GM23338 (cell line): ENCODE data around the gene TREM2. TPM values are rescaled to one million over a fixed set of nuclear protein-coding genes. Genes with fewer than 3 reads are reported as not detected.

Experiments used
- ATAC-seq: fragments of 200-7000 bp; cut with Tn5 transposase; 3 replicates; pipeline ENCODE4 v1.9.1; 2020
- DNase-seq: peaks from one replicate; pipeline ENCODE4 v3.0.0-alpha.2; 2015; ENCODE audit warnings: low spot score
- H2AFZ ChIP-seq: fragments of 200-600 bp; sonication (generic); 2 replicates; pipeline ENCODE4 v1.8.0; 2016; ENCODE audit warnings: antibody characterized with exemption, mild to moderate bottlenecking, moderate library complexity
- H3F3A ChIP-seq: fragments of 200-600 bp; sonication (generic); replicated peaks from 2 replicates; pipeline ENCODE4 v1.8.0; 2017; ENCODE audit warnings: antibody characterized with exemption, mixed run types, low read depth
- H3K27ac ChIP-seq: fragments of 200-600 bp; sonication (generic); 2 replicates; pipeline ENCODE4 v1.6.1; 2016; ENCODE audit warnings: low read depth
- H3K27me3 ChIP-seq: fragments of 200-600 bp; sonication (generic); 2 replicates; pipeline ENCODE4 v1.8.0; 2016; ENCODE audit warnings: mild to moderate bottlenecking, mixed run types, moderate library complexity; ENCODE audit not compliant: insufficient read depth
- H3K36me3 ChIP-seq: fragments of 200-600 bp; sonication (generic); 2 replicates; pipeline ENCODE4 v1.8.0; 2016; ENCODE audit warnings: mild to moderate bottlenecking; ENCODE audit not compliant: insufficient read depth
- H3K4me1 ChIP-seq: fragments of 200-600 bp; sonication (generic); 2 replicates; pipeline ENCODE4 v1.8.0; 2016; ENCODE audit warnings: mild to moderate bottlenecking, moderate library complexity; ENCODE audit not compliant: insufficient read depth
- H3K4me2 ChIP-seq: fragments of 200-600 bp; sonication (generic); 2 replicates; pipeline ENCODE4 v1.7.1; 2017; ENCODE audit warnings: mixed run types
- H3K4me3 ChIP-seq: fragments of 200-600 bp; sonication (generic); 2 replicates; pipeline ENCODE4 v1.6.1; 2016; ENCODE audit warnings: mixed run types
- H3K79me2 ChIP-seq: fragments of 200-600 bp; sonication (generic); replicated peaks from 2 replicates; pipeline ENCODE4 v1.8.0; 2017; ENCODE audit warnings: mild to moderate bottlenecking; ENCODE audit not compliant: insufficient read depth
- H3K9me2 ChIP-seq: fragments of 200-600 bp; sonication (generic); 2 replicates; pipeline ENCODE4 v1.8.0; 2017; ENCODE audit not compliant: insufficient read depth
- H4K20me1 ChIP-seq: fragments of 200-600 bp; sonication (generic); replicated peaks from 2 replicates; pipeline ENCODE4 v1.8.0; 2017; ENCODE audit warnings: mild to moderate bottlenecking; ENCODE audit not compliant: insufficient read depth
- H3K27ac Mint-ChIP-seq: 2 replicates; pipeline ENCODE4 v1.8.0; 2020; ENCODE audit warnings: inconsistent platforms, mild to moderate bottlenecking, moderate library complexity, mixed read lengths
- H3K27me3 Mint-ChIP-seq: 3 replicates; pipeline ENCODE4 v1.8.0; 2022; ENCODE audit warnings: low read depth, mild to moderate bottlenecking, moderate library complexity, mixed read lengths, inconsistent platforms; ENCODE audit not compliant: insufficient read depth, poor library complexity
- H3K36me3 Mint-ChIP-seq: 3 replicates; pipeline ENCODE4 v1.8.0; 2021; ENCODE audit warnings: low read depth, mild to moderate bottlenecking, inconsistent platforms, moderate library complexity, mixed read lengths
- H3K4me1 Mint-ChIP-seq: 3 replicates; pipeline ENCODE4 v1.8.0; 2020; ENCODE audit warnings: mild to moderate bottlenecking, inconsistent platforms, mixed read lengths
- H3K4me3 Mint-ChIP-seq: 3 replicates; pipeline ENCODE4 v1.8.0; 2021; ENCODE audit warnings: moderate library complexity, mild to moderate bottlenecking, inconsistent platforms, mixed read lengths
- H3K9me3 Mint-ChIP-seq: 3 replicates; pipeline ENCODE4 v1.8.0; 2020; ENCODE audit warnings: moderate library complexity, mild to moderate bottlenecking, inconsistent platforms, mixed read lengths
- CREB1 ChIP-seq: fragments of 250-450 bp; sonication (Bioruptor Pico); IDR thresholded peaks from 2 replicates; pipeline ENCODE4 v1.5.0; 2020; ENCODE audit warnings: low read depth, mild to moderate bottlenecking, moderate library complexity
- EZH2 ChIP-seq: fragments of 200-600 bp; sonication (generic); IDR thresholded peaks from one replicate; pipeline ENCODE4 v1.8.0; 2017; ENCODE audit warnings: antibody characterized with exemption, mild to moderate bottlenecking, low read depth; ENCODE audit not compliant: unreplicated experiment
- NANOG ChIP-seq: IDR thresholded peaks from 2 replicates; pipeline ENCODE4 v1.6.1; 2016; ENCODE audit warnings: antibody characterized with exemption, borderline replicate concordance
- POLR2AphosphoS5 ChIP-seq: IDR thresholded peaks from 2 replicates; pipeline ENCODE4 v1.6.1; 2016; ENCODE audit warnings: antibody characterized with exemption, low read depth
- REST ChIP-seq: IDR thresholded peaks from one replicate; pipeline ENCODE4 v1.6.1; 2018; ENCODE audit warnings: antibody characterized with exemption; ENCODE audit not compliant: unreplicated experiment
- STAT1 ChIP-seq: IDR thresholded peaks from one replicate; pipeline ENCODE4 v1.6.1; 2016; ENCODE audit warnings: antibody characterized with exemption; ENCODE audit not compliant: unreplicated experiment
- ZNF114 ChIP-seq: fragments of 250-450 bp; sonication (Bioruptor Pico); IDR thresholded peaks from 2 replicates; pipeline ENCODE4 v1.5.0; 2020; ENCODE audit warnings: mild to moderate bottlenecking, moderate library complexity
- ZNF331 ChIP-seq: fragments of 250-450 bp; sonication (Bioruptor Pico); IDR thresholded peaks from 2 replicates; pipeline ENCODE4 v1.5.0; 2020; ENCODE audit warnings: low read depth, mild to moderate bottlenecking, moderate library complexity
- polyA plus RNA-seq: library from polyadenylated mRNA; unstranded; fragments of >200 nt; fragmentation: Nextera tagmentation; extraction: Ambion mirVana; gene quantifications from 2 replicates; pipeline ENCODE4 v1.2.1, GENCODE V29; 2016
- total RNA-seq: library from RNA; depleted of rRNA; stranded (reverse); fragments of >200 nt; shearing (Covaris generic); gene quantifications from 2 replicates; pipeline ENCODE4 v1.2.3, GENCODE V29; 2014
- TF ChIP-seq, protein P1 (sequence below): IDR thresholded peaks from 2 replicates; pipeline ENCODE4 v1.6.1; 2016; ENCODE audit warnings: antibody characterized with exemption

Gene TREM2
- total and polyA plus RNA-seq, 2 experiments from 2014 or later = not detected

DNA sequence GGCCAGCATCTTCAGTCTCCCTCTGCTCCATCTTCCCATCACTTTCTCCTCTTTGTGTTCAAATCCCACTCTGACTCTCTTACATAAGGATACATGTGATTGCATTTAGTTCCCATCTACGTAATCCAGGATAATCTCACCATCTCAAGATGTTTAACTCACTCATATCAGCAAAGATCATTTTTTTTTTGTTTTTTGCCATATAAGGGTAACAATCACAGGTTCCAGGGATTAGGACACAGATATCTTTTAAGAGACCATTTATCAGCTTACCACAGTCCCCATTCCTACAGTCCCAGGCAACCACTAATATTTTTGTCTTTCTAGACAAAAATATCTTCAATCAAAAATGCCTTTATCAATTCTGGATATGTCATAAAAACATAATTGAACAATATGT lies 41.2 kb upstream of the TREM2 start:
- Mint-ChIP-seq H3K36me3 (no peaks in the 10 kb centered on the region), H3K27ac (no peak overlapping the region), H3K9me3 (peaks cover 2% of the 10 kb centered on the region; the same call in 2 of the 3 replicates), H3K4me3 (no peak overlapping the region), H3K4me1 (peaks cover 19% of the 10 kb centered on the region), H3K27me3 (peaks cover 6% of the 10 kb centered on the region)
- Histone ChIP-seq H3F3A (no peaks in the 10 kb centered on the region), H3K27ac (no peak overlapping the region), H3K9me2 (no peaks in the 10 kb centered on the region), H3K4me1 (peaks cover 13% of the 10 kb centered on the region; the same call in 1 of the 2 replicates), H3K4me2 (no peak overlapping the region), H3K4me3 (no peak overlapping the region), H4K20me1 (no peaks in the 10 kb centered on the region), H3K36me3 (no peaks in the 10 kb centered on the region), H3K27me3 (no peaks in the 10 kb centered on the region), H3K79me2 (no peaks in the 10 kb centered on the region), H2AFZ (peak overlapping the region; percentile 81; the same call in 1 of the 2 replicates)
- no peak for DNase-seq
- ATAC-seq = no peak
- no peak for TF ChIP-seq ZNF331 (CRISPR knock-in tag)
- TF ChIP-seq CREB1 (CRISPR knock-in tag) = no peak
- TF ChIP-seq REST = no peak
- no peak for TF ChIP-seq EZH2
- no peak for TF ChIP-seq POLR2AphosphoS5
- TF ChIP-seq STAT1 = no peak
- no peak for TF ChIP-seq ZNF114 (CRISPR knock-in tag)
- TF ChIP-seq, protein P1, sequence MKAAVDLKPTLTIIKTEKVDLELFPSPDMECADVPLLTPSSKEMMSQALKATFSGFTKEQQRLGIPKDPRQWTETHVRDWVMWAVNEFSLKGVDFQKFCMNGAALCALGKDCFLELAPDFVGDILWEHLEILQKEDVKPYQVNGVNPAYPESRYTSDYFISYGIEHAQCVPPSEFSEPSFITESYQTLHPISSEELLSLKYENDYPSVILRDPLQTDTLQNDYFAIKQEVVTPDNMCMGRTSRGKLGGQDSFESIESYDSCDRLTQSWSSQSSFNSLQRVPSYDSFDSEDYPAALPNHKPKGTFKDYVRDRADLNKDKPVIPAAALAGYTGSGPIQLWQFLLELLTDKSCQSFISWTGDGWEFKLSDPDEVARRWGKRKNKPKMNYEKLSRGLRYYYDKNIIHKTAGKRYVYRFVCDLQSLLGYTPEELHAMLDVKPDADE = no peak

DNA sequence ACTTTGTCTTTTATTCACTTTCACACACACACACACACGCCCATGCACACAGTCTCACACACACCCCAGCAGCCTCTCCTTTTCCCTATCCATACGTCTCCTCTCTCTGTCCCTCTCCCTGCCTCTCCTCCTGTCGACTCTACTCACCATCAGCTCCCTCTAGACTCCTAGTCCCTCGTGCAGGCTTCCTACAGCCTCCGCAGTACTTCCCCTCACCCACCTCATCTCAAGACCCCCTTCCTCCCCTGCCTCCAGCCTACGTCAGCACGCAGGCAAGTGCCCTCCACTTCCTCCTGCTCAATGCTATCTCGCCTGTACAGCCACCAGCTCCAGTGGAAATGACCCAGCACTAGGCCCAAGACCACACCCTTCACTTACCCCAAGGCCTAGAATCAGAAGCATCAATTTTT lies 38.9 kb upstream of the TREM2 start:
- DNase-seq (no peak), ATAC-seq (peak; percentile 24; the same call in 2 of the 3 replicates)
- peaks cover 23% of the 10 kb centered on the region for H3K4me1 Mint-ChIP-seq
- no peak overlapping the region for H3K27ac Mint-ChIP-seq
- H3K9me3 Mint-ChIP-seq = no peaks in the 10 kb centered on the region; the same call in 2 of the 3 replicates
- no peak overlapping the region for H3K4me3 ChIP-seq
- peaks cover 4% of the 10 kb centered on the region for H3K27me3 Mint-ChIP-seq
- no peak overlapping the region for H2AFZ ChIP-seq
- no peaks in the 10 kb centered on the region for H3K9me2 ChIP-seq
- H3K79me2 ChIP-seq = no peaks in the 10 kb centered on the region
- H3K27me3 ChIP-seq = no peaks in the 10 kb centered on the region
- H3K4me1 ChIP-seq = peaks cover 13% of the 10 kb centered on the region; the same call in 1 of the 2 replicates
- H3K36me3 ChIP-seq = no peaks in the 10 kb centered on the region
- H3K27ac ChIP-seq = no peak overlapping the region
- H4K20me1 ChIP-seq = no peaks in the 10 kb centered on the region
- H3K36me3 Mint-ChIP-seq = no peaks in the 10 kb centered on the region
- H3F3A ChIP-seq = no peaks in the 10 kb centered on the region
- no peak for TF ChIP-seq REST
- TF ChIP-seq NANOG = no peak
- H3K4me3 Mint-ChIP-seq = no peak overlapping the region
- H3K4me2 ChIP-seq = no peak overlapping the region
